Hepatocyte (in vitro differentiated cells): Measurements from ENCODE around the gene USP33. TPM values are rescaled to one million over a fixed set of nuclear protein-coding genes. Genes with fewer than 3 reads are reported as not detected.

Source experiments
- DNase-seq: peaks from one replicate; pipeline ENCODE4 v3.0.0-alpha.2; 2016; ENCODE audit warnings: low spot score
- H2AFZ ChIP-seq: fragments of 200-600 bp; sonication (generic); 2 replicates; pipeline ENCODE4 v1.6.0; 2016; ENCODE audit warnings: antibody characterized with exemption, mild to moderate bottlenecking
- H3K27ac ChIP-seq: fragments of 200-600 bp; sonication (generic); 2 replicates; pipeline ENCODE4 v1.5.1; 2016; ENCODE audit warnings: mild to moderate bottlenecking
- H3K27me3 ChIP-seq: fragments of 200-600 bp; sonication (generic); 2 replicates; pipeline ENCODE4 v1.6.1; 2016
- H3K36me3 ChIP-seq: fragments of 200-600 bp; sonication (generic); replicated peaks from 2 replicates; pipeline ENCODE4 v1.5.1; 2016; ENCODE audit warnings: low read depth; ENCODE audit not compliant: insufficient read depth
- H3K4me1 ChIP-seq: fragments of 200-600 bp; sonication (generic); 2 replicates; pipeline ENCODE4 v1.5.1; 2016; ENCODE audit warnings: mild to moderate bottlenecking, moderate library complexity; ENCODE audit not compliant: insufficient read depth
- H3K4me2 ChIP-seq: fragments of 200-600 bp; sonication (generic); 2 replicates; pipeline ENCODE4 v1.6.0; 2016
- H3K4me3 ChIP-seq: fragments of 200-600 bp; sonication (generic); 2 replicates; pipeline ENCODE4 v1.5.1; 2016; ENCODE audit warnings: mild to moderate bottlenecking
- H3K79me2 ChIP-seq: fragments of 200-600 bp; sonication (generic); 2 replicates; pipeline ENCODE4 v1.6.0; 2017; ENCODE audit warnings: mild to moderate bottlenecking
- H3K9me2 ChIP-seq: fragments of 200-600 bp; sonication (generic); replicated peaks from 2 replicates; pipeline ENCODE4 v1.6.0; 2017; ENCODE audit warnings: mild to moderate bottlenecking; ENCODE audit not compliant: insufficient read depth
- H3K9me3 ChIP-seq: fragments of 200-600 bp; sonication (generic); 2 replicates; pipeline ENCODE4 v1.5.1; 2016; ENCODE audit warnings: low read depth, mild to moderate bottlenecking
- H4K20me1 ChIP-seq: fragments of 200-600 bp; sonication (generic); 2 replicates; pipeline ENCODE4 v1.6.0; 2016; ENCODE audit warnings: mild to moderate bottlenecking; ENCODE audit not compliant: insufficient read depth, poor library complexity, severe bottlenecking
- EZH2 ChIP-seq: fragments of 200-600 bp; sonication (generic); IDR thresholded peaks from 2 replicates; pipeline ENCODE4 v1.6.1; 2016; ENCODE audit warnings: antibody characterized with exemption, mild to moderate bottlenecking, borderline replicate concordance
- EZH2phosphoT487 ChIP-seq: fragments of 200-600 bp; sonication (generic); IDR thresholded peaks from one replicate; pipeline ENCODE4 v1.6.1; 2018; ENCODE audit warnings: antibody characterized with exemption, mild to moderate bottlenecking, low read depth, moderate library complexity; ENCODE audit not compliant: unreplicated experiment, severe bottlenecking
- WGBS: methylation state at CpG from one replicate; pipeline ENCODE4 v1.1.6; 2016; ENCODE audit warnings: low lambda C conversion rate; ENCODE audit errors: missing lambda C conversion rate; 5-methylcytosine and 5-hydroxymethylcytosine counted together
- polyA plus RNA-seq: library from polyadenylated mRNA; unstranded; fragments of >200 nt; fragmentation: Nextera tagmentation; extraction: Ambion mirVana; gene quantifications from 2 replicates; pipeline ENCODE4 v1.2.1, GENCODE V29; 2016
- total RNA-seq: library from RNA; depleted of rRNA; stranded (reverse); fragments of >200 nt; gene quantifications from 2 replicates; pipeline ENCODE4 v1.2.3, GENCODE V29; 2014
- TF ChIP-seq, protein P1 (sequence below): fragments of 200-600 bp; sonication (generic); IDR thresholded peaks from 2 replicates; pipeline ENCODE4 v1.5.1; 2016; ENCODE audit warnings: antibody characterized with exemption, mild to moderate bottlenecking; ENCODE audit not compliant: poor library complexity

Gene USP33
- total and polyA plus RNA-seq, 2 experiments from 2014 or later: 36.3 to 81.5 TPM

DNA sequence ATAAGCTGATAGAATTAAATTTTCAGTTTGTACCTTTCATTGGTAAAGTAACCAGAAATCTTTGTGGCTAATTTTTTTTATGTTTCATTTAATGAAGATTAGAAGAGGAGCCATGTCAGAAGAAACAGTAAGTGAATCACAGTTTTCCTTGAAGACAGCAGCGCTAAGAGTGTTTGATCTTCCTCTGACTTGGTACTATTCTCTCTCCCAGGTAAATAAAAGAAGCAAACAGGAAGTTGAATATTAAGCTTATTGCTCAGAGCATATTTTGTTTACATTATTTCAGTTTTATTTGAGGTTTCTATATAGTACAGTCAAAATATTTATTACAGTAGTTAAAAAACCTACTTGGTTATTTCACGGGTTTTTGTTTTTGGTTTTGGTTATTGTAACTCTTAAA lies 23.5 kb upstream of the USP33 start:
- TF ChIP-seq EZH2: no peak
- no peak for TF ChIP-seq EZH2phosphoT487
- TF ChIP-seq, protein P1, sequence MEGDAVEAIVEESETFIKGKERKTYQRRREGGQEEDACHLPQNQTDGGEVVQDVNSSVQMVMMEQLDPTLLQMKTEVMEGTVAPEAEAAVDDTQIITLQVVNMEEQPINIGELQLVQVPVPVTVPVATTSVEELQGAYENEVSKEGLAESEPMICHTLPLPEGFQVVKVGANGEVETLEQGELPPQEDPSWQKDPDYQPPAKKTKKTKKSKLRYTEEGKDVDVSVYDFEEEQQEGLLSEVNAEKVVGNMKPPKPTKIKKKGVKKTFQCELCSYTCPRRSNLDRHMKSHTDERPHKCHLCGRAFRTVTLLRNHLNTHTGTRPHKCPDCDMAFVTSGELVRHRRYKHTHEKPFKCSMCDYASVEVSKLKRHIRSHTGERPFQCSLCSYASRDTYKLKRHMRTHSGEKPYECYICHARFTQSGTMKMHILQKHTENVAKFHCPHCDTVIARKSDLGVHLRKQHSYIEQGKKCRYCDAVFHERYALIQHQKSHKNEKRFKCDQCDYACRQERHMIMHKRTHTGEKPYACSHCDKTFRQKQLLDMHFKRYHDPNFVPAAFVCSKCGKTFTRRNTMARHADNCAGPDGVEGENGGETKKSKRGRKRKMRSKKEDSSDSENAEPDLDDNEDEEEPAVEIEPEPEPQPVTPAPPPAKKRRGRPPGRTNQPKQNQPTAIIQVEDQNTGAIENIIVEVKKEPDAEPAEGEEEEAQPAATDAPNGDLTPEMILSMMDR: no peak
- Histone ChIP-seq H3K9me3 (no peaks in the 10 kb centered on the region), H3K27ac (no peak overlapping the region), H4K20me1 (peaks cover 6% of the 10 kb centered on the region), H3K9me2 (no peaks in the 10 kb centered on the region), H3K4me2 (no peak overlapping the region), H3K36me3 (peaks cover 6% of the 10 kb centered on the region), H3K27me3 (no peaks in the 10 kb centered on the region), H3K4me3 (no peak overlapping the region), H2AFZ (no peak overlapping the region), H3K4me1 (peaks cover 16% of the 10 kb centered on the region), H3K79me2 (peaks cover 48% of the 10 kb centered on the region)
- 83% methylated on average over 2 of the region's 2 CpGs for WGBS
- DNase-seq: no peak

DNA sequence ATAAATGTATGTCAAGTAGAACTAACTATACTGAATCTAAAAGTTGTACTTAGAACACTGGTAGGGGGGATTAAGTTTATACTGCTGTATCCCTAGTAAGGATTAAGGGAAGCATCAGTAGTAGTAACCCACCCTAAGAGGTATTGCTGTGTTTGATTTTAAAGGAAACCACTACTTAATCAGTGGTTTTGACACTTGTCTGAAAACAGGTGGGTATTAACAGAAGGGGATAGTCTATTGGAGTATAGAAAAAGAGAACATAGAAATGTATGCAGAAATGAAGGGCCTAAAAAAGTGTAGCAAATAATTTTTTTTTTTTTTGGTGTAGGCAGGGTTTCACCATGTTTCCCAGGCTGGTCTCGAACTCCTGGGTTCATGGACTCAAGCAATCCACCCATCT lies 22.0 kb upstream of the USP33 start:
- Histone ChIP-seq H3K9me3 (no peaks in the 10 kb centered on the region), H3K4me1 (peaks cover 16% of the 10 kb centered on the region), H2AFZ (no peak overlapping the region), H4K20me1 (peaks cover 6% of the 10 kb centered on the region), H3K27me3 (no peaks in the 10 kb centered on the region), H3K9me2 (no peaks in the 10 kb centered on the region), H3K36me3 (peaks cover 6% of the 10 kb centered on the region), H3K27ac (no peak overlapping the region), H3K4me3 (no peak overlapping the region), H3K79me2 (peaks cover 47% of the 10 kb centered on the region), H3K4me2 (peak overlapping the region; percentile 87)
- 90% methylated on average over 1 of the region's 1 CpG for WGBS
- DNase-seq: no peak
- no peak for TF ChIP-seq EZH2phosphoT487
- TF ChIP-seq EZH2: no peak
- TF ChIP-seq, protein P1: no peak

DNA sequence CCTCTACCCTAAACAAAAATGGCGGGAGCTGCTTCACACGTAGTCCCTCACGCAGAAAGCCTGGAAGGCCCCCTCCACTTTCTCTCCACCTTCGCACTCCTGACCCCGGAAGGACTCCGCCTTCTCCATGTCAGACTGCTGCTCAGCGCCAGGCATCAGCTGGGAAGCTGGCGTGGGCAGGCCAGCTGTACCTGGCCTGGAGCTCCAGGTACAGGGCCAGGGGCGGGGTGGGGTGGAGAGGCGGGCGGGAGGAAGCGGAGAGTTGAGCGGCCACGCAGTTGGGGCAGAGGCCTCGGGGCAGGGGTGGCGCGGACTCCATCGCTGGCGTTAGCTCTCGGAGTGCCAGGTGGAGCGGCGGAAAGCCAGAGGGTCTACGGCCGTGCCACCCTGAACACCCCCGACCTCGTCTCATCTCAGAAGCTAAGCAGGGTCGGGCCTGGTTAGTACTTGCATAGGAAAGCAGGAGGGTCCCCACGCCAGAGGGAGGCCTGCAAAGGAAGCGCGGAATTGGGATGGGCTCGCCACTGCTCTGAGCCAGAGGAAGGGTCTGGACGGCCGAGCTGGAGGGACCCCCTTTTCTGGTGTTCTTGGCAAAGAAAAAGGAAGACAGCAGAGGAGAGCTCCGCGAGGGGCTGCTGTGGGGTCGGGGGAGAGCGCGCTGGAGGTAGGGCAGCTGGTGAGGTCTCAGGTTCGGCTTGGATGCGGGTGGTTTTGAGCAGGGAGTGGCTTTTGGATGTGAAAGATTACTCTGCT lies 20.1 kb upstream of the USP33 start, which contains the start of gene MIGA1:
MIGA1 (plus strand) TSS at position 121 of the 753 bp plus-strand sequence. CDS start 3,604 bp downstream, outside the sequence.
- peak; percentile 93 for DNase-seq
- Histone ChIP-seq H3K27me3 (no peaks in the 10 kb centered on the region), H3K9me3 (no peaks in the 10 kb centered on the region), H2AFZ (peak within 1 kb of the TSS; percentile 99), H4K20me1 (peaks cover 6% of the 10 kb centered on the region), H3K36me3 (peaks cover 4% of the 10 kb centered on the region), H3K79me2 (peaks cover 47% of the 10 kb centered on the region), H3K4me2 (peak within 1 kb of the TSS; percentile 87), H3K4me3 (peak within 1 kb of the TSS; percentile 61), H3K27ac (peak within 1 kb of the TSS; percentile 69), H3K4me1 (peaks cover 16% of the 10 kb centered on the region), H3K9me2 (no peaks in the 10 kb centered on the region)
- TF ChIP-seq EZH2: no peak
- no peak for TF ChIP-seq EZH2phosphoT487
- TF ChIP-seq, protein P1: no peak
- 2% methylated on average over 24 of the region's 40 CpGs for WGBS
